ENCODE data around the gene AMFR. TPM values are rescaled to one million over a fixed set of nuclear protein-coding genes. Genes with fewer than 3 reads are reported as not detected.

The AMFR gene
- total RNA-seq, 1 experiment from 2014 or later = 25.6 TPM

DNA sequence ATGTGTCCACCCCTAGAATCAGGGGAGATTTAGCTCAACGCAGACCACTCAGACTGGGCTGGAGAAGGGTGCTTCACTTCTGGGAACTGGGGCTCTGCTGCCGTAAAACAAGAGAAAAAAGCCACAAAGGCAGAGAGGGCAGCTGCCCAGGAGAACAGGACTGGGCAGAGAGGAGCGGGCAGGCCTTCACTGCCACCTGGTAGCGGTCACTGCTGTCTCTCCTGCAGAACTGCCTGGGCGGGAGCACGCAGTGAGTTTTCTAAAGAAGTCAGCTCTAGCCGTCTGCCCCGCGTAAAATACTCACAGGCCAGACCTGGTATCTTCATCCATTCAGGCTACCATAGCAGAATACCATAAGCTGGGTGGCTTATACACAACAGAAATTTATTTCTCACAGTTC, 103.8 kb downstream of the AMFR start:
- peaks cover 6 to 8% of the 10 kb centered on the region in 2 experiments for H3K4me1 Mint-ChIP-seq
- H3K14ac ChIP-seq (ENCODE audit: insufficient read depth, low read length) = no peak overlapping the region
- H3K9me3 ChIP-seq (ENCODE audit: control insufficient read depth, low read depth, low read length) = no peaks in the 10 kb centered on the region
- H2BK120ac ChIP-seq (ENCODE audit: low read depth, low read length, poor library complexity, severe bottlenecking) = no peak overlapping the region
- no CpG with 5 or more reads among the region's 9 CpGs for WGBS (ENCODE audit: extremely low coverage, insufficient read length, low lambda C conversion rate)
- no peaks in the 10 kb centered on the region; the same call in 1 of the 2 replicates for H3K27me3 ChIP-seq (ENCODE audit: insufficient read depth, low read length)
- no peak overlapping the region for H2BK12ac ChIP-seq (ENCODE audit: insufficient read length, low read depth, low read length)
- H3K79me1 ChIP-seq (ENCODE audit: insufficient read depth, low read depth, low read length, poor library complexity, severe bottlenecking) = no peaks in the 10 kb centered on the region
- no peak overlapping the region for H3K9ac ChIP-seq (ENCODE audit: extremely low read depth, insufficient read length, low read length)
- no peak overlapping the region for H4K91ac ChIP-seq (ENCODE audit: insufficient read length, low read depth, low read length)
- no peaks in the 10 kb centered on the region for H3K79me2 ChIP-seq (ENCODE audit: insufficient read depth, low read length)
- H3K4me1 ChIP-seq (ENCODE audit: insufficient read depth, low read length) = no peaks in the 10 kb centered on the region
- H3K56ac ChIP-seq (ENCODE audit: insufficient read length, low read depth, low read length) = no peak overlapping the region
- no peak overlapping the region for H3K4ac ChIP-seq (ENCODE audit: low read depth, low read length)
- no peak overlapping the region for H2BK5ac ChIP-seq (ENCODE audit: insufficient read length, low read length)
- DNase-seq = no peak
- no peak overlapping the region for H4K8ac ChIP-seq (replicated peaks; ENCODE audit: insufficient read length, low read depth, low read length)
- no peak overlapping the region for H2AFZ ChIP-seq (ENCODE audit: low read length)
- TF ChIP-seq, protein P1, sequence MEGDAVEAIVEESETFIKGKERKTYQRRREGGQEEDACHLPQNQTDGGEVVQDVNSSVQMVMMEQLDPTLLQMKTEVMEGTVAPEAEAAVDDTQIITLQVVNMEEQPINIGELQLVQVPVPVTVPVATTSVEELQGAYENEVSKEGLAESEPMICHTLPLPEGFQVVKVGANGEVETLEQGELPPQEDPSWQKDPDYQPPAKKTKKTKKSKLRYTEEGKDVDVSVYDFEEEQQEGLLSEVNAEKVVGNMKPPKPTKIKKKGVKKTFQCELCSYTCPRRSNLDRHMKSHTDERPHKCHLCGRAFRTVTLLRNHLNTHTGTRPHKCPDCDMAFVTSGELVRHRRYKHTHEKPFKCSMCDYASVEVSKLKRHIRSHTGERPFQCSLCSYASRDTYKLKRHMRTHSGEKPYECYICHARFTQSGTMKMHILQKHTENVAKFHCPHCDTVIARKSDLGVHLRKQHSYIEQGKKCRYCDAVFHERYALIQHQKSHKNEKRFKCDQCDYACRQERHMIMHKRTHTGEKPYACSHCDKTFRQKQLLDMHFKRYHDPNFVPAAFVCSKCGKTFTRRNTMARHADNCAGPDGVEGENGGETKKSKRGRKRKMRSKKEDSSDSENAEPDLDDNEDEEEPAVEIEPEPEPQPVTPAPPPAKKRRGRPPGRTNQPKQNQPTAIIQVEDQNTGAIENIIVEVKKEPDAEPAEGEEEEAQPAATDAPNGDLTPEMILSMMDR (conservative IDR thresholded peaks at IDR 0.05) = no peak
- H3K23ac ChIP-seq (ENCODE audit: insufficient read length, low read depth, low read length) = no peak overlapping the region
- H4K5ac ChIP-seq (ENCODE audit: insufficient read length, low read depth, low read length) = no peak overlapping the region
- H2BK20ac ChIP-seq (ENCODE audit: low read depth, low read length, poor library complexity, severe bottlenecking) = no peak overlapping the region
- no peak overlapping the region for H3K18ac ChIP-seq (ENCODE audit: insufficient read length, low read depth, low read length)
- no peak overlapping the region for H3K4me3 Mint-ChIP-seq
- no peaks in the 10 kb centered on the region for H3K9me3 Mint-ChIP-seq
- peaks cover 8% of the 10 kb centered on the region for H3K27me3 Mint-ChIP-seq (ENCODE audit: low read depth)
- H3K36me3 Mint-ChIP-seq (ENCODE audit: insufficient read depth in 1 of 3, low read depth in 3 of 3) = no peaks in the 10 kb centered on the region
- H2BK15ac ChIP-seq (ENCODE audit: low read depth, low read length) = no peak overlapping the region
- no peak overlapping the region for H3K4me2 ChIP-seq (ENCODE audit: insufficient read depth, insufficient read length, low read length)
- no peaks in the 10 kb centered on the region for H3K23me2 ChIP-seq (ENCODE audit: insufficient read length, low read depth, low read length, poor library complexity, severe bottlenecking)
- no peak overlapping the region for H3K27ac ChIP-seq (ENCODE audit: insufficient read length, low read depth, low read length)
- no peak overlapping the region for H3T11ph ChIP-seq (ENCODE audit: low read length)
- H3K27ac Mint-ChIP-seq = no peak overlapping the region
- no peak overlapping the region for H2AK5ac ChIP-seq (ENCODE audit: insufficient read length, low read length)
- H4K20me1 ChIP-seq (ENCODE audit: control insufficient read depth, insufficient read depth, insufficient read length) = no peaks in the 10 kb centered on the region
